ENCODE results near the gene HYLS1.
"Not testable (repeated sequence)": the region's sequence is repeated elsewhere in the genome, so short reads cannot be mapped to it uniquely, and the experiment has no call there.

Gene HYLS1

GRCh38 chr11:125890447-125891100, 3.1 kb downstream of the HYLS1 start:
- Mint-ChIP-seq H3K4me3 (peak overlapping the region in 1 of 2 donors; percentile 23), H3K4me1 (peaks cover 35% of the 10 kb centered on the region), H3K9me3 (no peaks in the 10 kb centered on the region), H3K27ac (no peak overlapping the region), H3K27me3 (no peaks in the 10 kb centered on the region)
- DNase-seq = no peak
- ATAC-seq = no peak

GRCh38 chr11:125892071-125892470, 4.6 kb downstream of the HYLS1 start:
- DNase-seq (no peak), ATAC-seq (no peak)
- Mint-ChIP-seq H3K4me1 (peaks cover 29% of the 10 kb centered on the region), H3K27ac (no peak overlapping the region), H3K27me3 (no peaks in the 10 kb centered on the region), H3K4me3 (no peak overlapping the region), H3K9me3 (no peaks in the 10 kb centered on the region)

- no peaks in the 10 kb centered on the region for H3K9me3 Mint-ChIP-seq
- ATAC-seq (no peak), DNase-seq (no peak)
- H3K4me1 Mint-ChIP-seq = peaks cover 23% of the 10 kb centered on the region
- H3K4me3 Mint-ChIP-seq = no peak overlapping the region
- no peaks in the 10 kb centered on the region for H3K27me3 Mint-ChIP-seq
- H3K27ac Mint-ChIP-seq = no peak overlapping the region
Measured at GRCh38 chr11:125892994-125893393, 5.5 kb downstream of the HYLS1 start.

- no peak for ATAC-seq
- Mint-ChIP-seq H3K9me3 (no peaks in the 10 kb centered on the region), H3K4me1 (peaks cover 36% of the 10 kb centered on the region), H3K27me3 (peaks cover 24% of the 10 kb centered on the region), H3K4me3 (peak overlapping the region; percentile 95 to 97), H3K27ac (no peak overlapping the region)
- no peak for DNase-seq
Measured at GRCh38 chr11:125901872-125902271, 14.4 kb downstream of the HYLS1 start.

- peaks cover 36% of the 10 kb centered on the region for H3K4me1 Mint-ChIP-seq
- no peak for ATAC-seq
- DNase-seq = no peak
- H3K27ac Mint-ChIP-seq = peak overlapping the region; percentile 93 to 95
- H3K9me3 Mint-ChIP-seq = no peaks in the 10 kb centered on the region
- peaks cover 24% of the 10 kb centered on the region for H3K27me3 Mint-ChIP-seq
- H3K4me3 Mint-ChIP-seq = peak overlapping the region; percentile 95 to 97
Measured at GRCh38 chr11:125902277-125902926, 14.9 kb downstream of the HYLS1 start.

GRCh38 chr11:125902927-125903710, 15.7 kb downstream of the HYLS1 start, which contains the start of gene PUS3:
TSS of gene PUS3 (minus strand) at chr11:125903206. CDS start at chr11:125896284, 6,922 bp downstream.
- Mint-ChIP-seq H3K4me1 (peaks cover 36% of the 10 kb centered on the region), H3K9me3 (no peaks in the 10 kb centered on the region), H3K27me3 (peaks cover 24% of the 10 kb centered on the region), H3K27ac (peak within 1 kb of the TSS; percentile 93 to 95), H3K4me3 (peak within 1 kb of the TSS; percentile 95 to 97)
- DNase-seq (peak; percentile 78 to 87), ATAC-seq (peak; percentile 91)

GRCh38 chr11:125903711-125904659, 16.5 kb downstream of the HYLS1 start, which contains the start of gene DDX25:
TSS of gene DDX25 (plus strand) at chr11:125904508. CDS start at chr11:125904518, 10 bp downstream.
- Mint-ChIP-seq H3K9me3 (no peaks in the 10 kb centered on the region), H3K4me1 (peaks cover 36% of the 10 kb centered on the region), H3K27me3 (peaks cover 24% of the 10 kb centered on the region), H3K4me3 (peak within 1 kb of the TSS; percentile 95 to 97), H3K27ac (peak within 1 kb of the TSS; percentile 57 to 95)
- ATAC-seq (peak; percentile 57), DNase-seq (peak; percentile 28 to 39)

- Mint-ChIP-seq H3K9me3 (no peaks in the 10 kb centered on the region), H3K4me3 (peak overlapping the region; percentile 78 to 95), H3K27ac (no peak overlapping the region), H3K4me1 (peaks cover 30% of the 10 kb centered on the region), H3K27me3 (peaks cover 24% of the 10 kb centered on the region)
- no peak for ATAC-seq
- no peak for DNase-seq
Measured at GRCh38 chr11:125904678-125905077, 17.2 kb downstream of the HYLS1 start.

GRCh38 chr11:125910226-125910849, 22.9 kb downstream of the HYLS1 start:
- H3K4me3 Mint-ChIP-seq = no peak overlapping the region
- no peaks in the 10 kb centered on the region for H3K4me1 Mint-ChIP-seq
- peaks cover 7% of the 10 kb centered on the region for H3K27me3 Mint-ChIP-seq
- no peak overlapping the region for H3K27ac Mint-ChIP-seq
- ATAC-seq (no peak), DNase-seq (no peak)
- H3K9me3 Mint-ChIP-seq = no peaks in the 10 kb centered on the region

GRCh38 chr11:125914601-125915000, 27.1 kb downstream of the HYLS1 start:
- H3K27me3 Mint-ChIP-seq = peaks cover 15% of the 10 kb centered on the region
- ATAC-seq, DNase-seq, H3K9me3 Mint-ChIP-seq, H3K27ac Mint-ChIP-seq, H3K4me3 Mint-ChIP-seq, H3K4me1 Mint-ChIP-seq: not testable (repeated sequence)

- no peaks in the 10 kb centered on the region for H3K9me3 Mint-ChIP-seq
- no peak overlapping the region for H3K27ac Mint-ChIP-seq
- no peak overlapping the region for H3K4me3 Mint-ChIP-seq
- no peak for ATAC-seq
- no peaks in the 10 kb centered on the region for H3K4me1 Mint-ChIP-seq
- peaks cover 15% of the 10 kb centered on the region for H3K27me3 Mint-ChIP-seq
- DNase-seq = no peak
Measured at GRCh38 chr11:125916683-125917347, 29.3 kb downstream of the HYLS1 start.

- H3K9me3 Mint-ChIP-seq = no peaks in the 10 kb centered on the region
- no peaks in the 10 kb centered on the region for H3K4me1 Mint-ChIP-seq
Measured at GRCh38 chr11:125918140-125918840, 30.8 kb downstream of the HYLS1 start.

GRCh38 chr11:125921042-125921441, 33.6 kb downstream of the HYLS1 start:
- Mint-ChIP-seq H3K4me1 (no peaks in the 10 kb centered on the region), H3K4me3 (no peak overlapping the region), H3K27ac (no peak overlapping the region), H3K9me3 (no peaks in the 10 kb centered on the region), H3K27me3 (peaks cover 9% of the 10 kb centered on the region)
- no peak for ATAC-seq
- DNase-seq = no peak

More at GRCh38 chr11:125918140-125918840, 30.8 kb downstream of the HYLS1 start:
- H3K27ac Mint-ChIP-seq = no peak overlapping the region
- peaks cover 15% of the 10 kb centered on the region for H3K27me3 Mint-ChIP-seq
- H3K4me3 Mint-ChIP-seq = no peak overlapping the region
- DNase-seq (no peak), ATAC-seq (no peak)

All from stimulated activated naive CD8-positive, alpha-beta T cell treated with anti-CD3 and anti-CD28 coated beads, Interleukin-15, amount 100 ng/mL, for 72 hours (primary cell).